Endothelial cell of umbilical vein (primary cell): ENCODE measurements around the gene FOXO1. TPM values are rescaled to one million over a fixed set of nuclear protein-coding genes. Genes with fewer than 3 reads are reported as not detected.

Source experiments
- BruUV-seq: library from RNA; stranded (reverse); fragments of 400-500 nt; replicated peaks from 2 replicates; lab custom pipeline; 2021; lab: Mats Ljungman, UMichigan
- CTCF ChIA-PET: fragments of 300-600, 350-600 bp; sonication (Branson Sonifier 250); formaldehyde crosslinking; loops from one replicate; lab custom pipeline; 2021; ENCODE audit warnings: antibody characterized with exemption, inconsistent platforms; lab: Charles Lee
- POLR2A ChIA-PET: fragments of 300-600, 350-600 bp; sonication (Branson Sonifier 250); formaldehyde crosslinking; loops from one replicate; lab custom pipeline; 2021; ENCODE audit warnings: antibody characterized with exemption, inconsistent platforms; lab: Charles Lee
- DNase-seq: peaks from one replicate; pipeline ENCODE4 v3.0.0-alpha.2; 2011; ENCODE audit warnings: low read depth, low spot score
- FAIRE-seq: peaks from 2 replicates; lab custom pipeline; 2011; peaks lifted over from hg19 to GRCh38; lab: Jason Lieb, UNC
- H2AFZ ChIP-seq: 2 replicates; pipeline ENCODE4 v1.6.0; 2012; ENCODE audit warnings: low read depth, low read length, control low read depth, inconsistent platforms
- H3K27ac ChIP-seq: 2 replicates; pipeline ENCODE4 v1.5.1; 2011; ENCODE audit warnings: low read depth, mild to moderate bottlenecking, control low read depth, low read length, moderate library complexity; ENCODE audit not compliant: insufficient read depth
- H3K27me3 ChIP-seq, 2 experiments: 2 replicates each; pipeline versions ENCODE4 v1.6.0 to v1.6.1; 2011; ENCODE audit warnings: low read length in 2 of 2, mixed read lengths in 1 of 2; ENCODE audit not compliant: control insufficient read depth in 2 of 2, insufficient read depth in 2 of 2
- H3K36me3 ChIP-seq, 2 experiments: 2 replicates in 1 of 2; 3 replicates in 1 of 2; pipeline ENCODE4 v1.5.1; 2011; ENCODE audit warnings: low read length in 2 of 2, mild to moderate bottlenecking in 1 of 2, moderate library complexity in 1 of 2; ENCODE audit not compliant: control insufficient read depth in 2 of 2, insufficient read depth in 2 of 2; ENCODE audit errors: extremely low read depth in 1 of 2
- H3K4me1 ChIP-seq: 3 replicates; pipeline ENCODE4 v1.5.1; 2011; ENCODE audit warnings: mild to moderate bottlenecking, low read length; ENCODE audit not compliant: control insufficient read depth, insufficient read depth; ENCODE audit errors: extremely low read depth
- H3K4me2 ChIP-seq: 2 replicates; pipeline ENCODE4 v1.6.1; 2011; ENCODE audit warnings: low read length, control low read depth, mixed read lengths; ENCODE audit not compliant: insufficient read depth
- H3K4me3 ChIP-seq, 3 experiments: fragments of 200-600 bp in 1 of 3; sonication (generic), shearing (Covaris generic) in 1 of 3; replicated peaks in 1 of 3; 2 replicates each; pipeline ENCODE4 v1.5.1; 2011 to 2016; ENCODE audit warnings: control low read depth in 3 of 3, low read length in 3 of 3, mild to moderate bottlenecking in 2 of 3, inconsistent platforms in 1 of 3, low read depth in 1 of 3, moderate library complexity in 1 of 3; ENCODE audit not compliant: insufficient read depth in 1 of 3
- H3K79me2 ChIP-seq: 2 replicates; pipeline ENCODE4 v1.6.0; 2012; ENCODE audit warnings: low read length, inconsistent platforms; ENCODE audit not compliant: control insufficient read depth, insufficient read depth
- H3K9ac ChIP-seq: replicated peaks from 2 replicates; pipeline ENCODE3; 2011; ENCODE audit warnings: low read length, control low read depth; ENCODE audit not compliant: insufficient read depth; ENCODE audit errors: extremely low read depth
- H3K9me1 ChIP-seq: replicated peaks from 3 replicates; pipeline ENCODE4 v1.6.0; 2011; ENCODE audit warnings: mild to moderate bottlenecking, low read length; ENCODE audit not compliant: control insufficient read depth, insufficient read depth; ENCODE audit errors: extremely low read depth
- H3K9me3 ChIP-seq: replicated peaks from 2 replicates; pipeline ENCODE4 v1.5.1; 2012; ENCODE audit warnings: low read length, inconsistent platforms; ENCODE audit not compliant: control insufficient read depth, insufficient read depth
- H4K20me1 ChIP-seq: replicated peaks from 2 replicates; pipeline ENCODE3; 2011; ENCODE audit warnings: mild to moderate bottlenecking, low read length; ENCODE audit not compliant: control insufficient read depth, insufficient read depth; ENCODE audit errors: extremely low read depth
- EZH2 ChIP-seq: IDR thresholded peaks from 2 replicates; pipeline ENCODE4 v1.6.1; 2012; ENCODE audit warnings: borderline replicate concordance, low read depth, mild to moderate bottlenecking, moderate library complexity, low read length, inconsistent platforms; ENCODE audit not compliant: severe bottlenecking
- FOS ChIP-seq: IDR thresholded peaks from 2 replicates; pipeline ENCODE4 v1.6.1; 2011; ENCODE audit warnings: mild to moderate bottlenecking, low read length, moderate library complexity, borderline replicate concordance; ENCODE audit not compliant: insufficient read depth
- GATA2 ChIP-seq: IDR thresholded peaks from 2 replicates; pipeline ENCODE4 v1.7.0; 2011; ENCODE audit warnings: low read depth, mild to moderate bottlenecking, moderate library complexity, mixed read lengths, low read length; ENCODE audit not compliant: insufficient read length, insufficient read depth
- JUN ChIP-seq: IDR thresholded peaks from 2 replicates; pipeline ENCODE4 v1.6.1; 2011; ENCODE audit warnings: borderline replicate concordance, low read depth; ENCODE audit not compliant: insufficient read length, insufficient read depth
- MYC ChIP-seq: IDR thresholded peaks from one replicate; pipeline ENCODE4 v1.6.1; 2011; ENCODE audit warnings: mild to moderate bottlenecking, low read depth, low read length
- POLR2A ChIP-seq: IDR thresholded peaks from 2 replicates; pipeline ENCODE4 v1.6.1; 2012; ENCODE audit warnings: low read depth, mild to moderate bottlenecking, control low read depth, low read length
- POLR2AphosphoS5 ChIP-seq: IDR thresholded peaks from 2 replicates; pipeline ENCODE4 v1.6.1; 2012; ENCODE audit warnings: low read depth, mild to moderate bottlenecking, control low read depth, low read length, moderate library complexity; ENCODE audit not compliant: insufficient read depth
- dilution Hi-C: fragments of 300-500 bp; cut with MboI; formaldehyde crosslinking; loops from one replicate; pipeline ENCODE4 v1.15.0; 2019; ENCODE audit warnings: low sequenced_read_pairs; ENCODE audit not compliant: extremely low pct_ligation_motif_present
- intact Hi-C: fragments of 100-400 bp; cut with micrococcal nuclease; formaldehyde crosslinking; loops from one replicate; pipeline ENCODE4 v1.10.0; 2022
- polyA plus RNA-seq, 4 experiments: library from polyadenylated mRNA; depleted of rRNA in 3 of 4; stranded (reverse) in 3 of 4; unstranded in 1 of 4; fragments of >200 nt; gene quantifications; 2 replicates each; pipeline versions ENCODE4 v1.2.1 to v1.2.3, GENCODE V29; 2011 to 2012; ENCODE audit warnings: missing spikeins in 1 of 4
- total RNA-seq: library from RNA; stranded (reverse); gene quantifications from 2 replicates; pipeline ENCODE4 v1.2.3, GENCODE V29; 2021
- TF ChIP-seq, protein P1 (sequence below), 2 donors: IDR thresholded peaks; 1 replicate in 1 of 2; 2 replicates in 1 of 2; pipeline ENCODE4 v1.5.1; 2011; ENCODE audit warnings: low read length in 2 of 2, mild to moderate bottlenecking in 2 of 2, moderate library complexity in 2 of 2, control low read depth in 1 of 2, inconsistent platforms in 1 of 2, low read depth in 1 of 2; ENCODE audit not compliant: insufficient read depth in 1 of 2; ENCODE audit errors: extremely low read depth in 1 of 2
- TF ChIP-seq, protein P2 (sequence below): IDR thresholded peaks from 2 replicates; pipeline ENCODE4 v1.6.1; 2011; ENCODE audit not compliant: insufficient read depth, insufficient read length

FOXO1 gene
- total and polyA plus RNA-seq, 2 donors (not counting 3 experiments of a cell fraction or from before 2014, with no cell fraction given): 44.7 to 48.5 TPM

DNA sequence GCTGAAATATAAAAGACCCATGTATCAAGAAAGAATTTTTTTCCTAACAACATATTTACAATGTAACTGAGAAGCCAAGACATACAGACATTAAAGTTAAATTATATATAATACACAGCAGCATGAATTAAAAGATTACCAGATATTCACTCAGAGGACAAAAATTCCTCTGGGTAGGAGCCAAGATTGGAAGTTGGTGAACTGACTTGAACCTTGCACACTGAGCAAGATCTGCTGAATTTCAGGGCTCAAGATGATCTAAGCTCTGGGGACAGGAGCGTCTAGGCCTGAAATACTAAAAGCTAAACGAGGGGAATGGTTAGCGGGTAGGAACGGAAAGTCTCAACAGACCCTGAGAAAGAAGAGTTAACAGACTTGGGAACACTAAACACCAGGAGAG, 8.5 kb downstream of the FOXO1 start:
- no peak overlapping the region for H3K4me2 ChIP-seq
- no peak overlapping the region for H3K27ac ChIP-seq
- H3K27me3 ChIP-seq: no peaks in the 10 kb centered on the region
- no peaks in the 10 kb centered on the region for H3K36me3 ChIP-seq
- H4K20me1 ChIP-seq: peaks cover 4% of the 10 kb centered on the region
- no peak for DNase-seq
- no TSS peak for BruUV-seq
- no peak overlapping the region for H2AFZ ChIP-seq
- peaks cover 96% of the 10 kb centered on the region for H3K79me2 ChIP-seq
- H3K9me1 ChIP-seq: no peaks in the 10 kb centered on the region
- ChIA-PET CTCF (no interaction called here), POLR2A (no interaction called here)
- no peak for FAIRE-seq
- H3K9ac ChIP-seq: no peak overlapping the region
- intact Hi-C loops: no loop called here
- no peak for TF ChIP-seq GATA2
- no peak for TF ChIP-seq FOS
- TF ChIP-seq, protein P1, sequence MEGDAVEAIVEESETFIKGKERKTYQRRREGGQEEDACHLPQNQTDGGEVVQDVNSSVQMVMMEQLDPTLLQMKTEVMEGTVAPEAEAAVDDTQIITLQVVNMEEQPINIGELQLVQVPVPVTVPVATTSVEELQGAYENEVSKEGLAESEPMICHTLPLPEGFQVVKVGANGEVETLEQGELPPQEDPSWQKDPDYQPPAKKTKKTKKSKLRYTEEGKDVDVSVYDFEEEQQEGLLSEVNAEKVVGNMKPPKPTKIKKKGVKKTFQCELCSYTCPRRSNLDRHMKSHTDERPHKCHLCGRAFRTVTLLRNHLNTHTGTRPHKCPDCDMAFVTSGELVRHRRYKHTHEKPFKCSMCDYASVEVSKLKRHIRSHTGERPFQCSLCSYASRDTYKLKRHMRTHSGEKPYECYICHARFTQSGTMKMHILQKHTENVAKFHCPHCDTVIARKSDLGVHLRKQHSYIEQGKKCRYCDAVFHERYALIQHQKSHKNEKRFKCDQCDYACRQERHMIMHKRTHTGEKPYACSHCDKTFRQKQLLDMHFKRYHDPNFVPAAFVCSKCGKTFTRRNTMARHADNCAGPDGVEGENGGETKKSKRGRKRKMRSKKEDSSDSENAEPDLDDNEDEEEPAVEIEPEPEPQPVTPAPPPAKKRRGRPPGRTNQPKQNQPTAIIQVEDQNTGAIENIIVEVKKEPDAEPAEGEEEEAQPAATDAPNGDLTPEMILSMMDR (IDR thresholded peaks at IDR 0.05; ENCODE audit: extremely low read depth in 1 of 2, insufficient read depth in 1 of 2, low read depth in 1 of 2, low read length in 2 of 2): no peak
- no peak for TF ChIP-seq POLR2AphosphoS5
- TF ChIP-seq EZH2: no peak
- TF ChIP-seq MYC: no peak
- TF ChIP-seq POLR2A: no peak
- no peak for TF ChIP-seq JUN
- TF ChIP-seq, protein P2, sequence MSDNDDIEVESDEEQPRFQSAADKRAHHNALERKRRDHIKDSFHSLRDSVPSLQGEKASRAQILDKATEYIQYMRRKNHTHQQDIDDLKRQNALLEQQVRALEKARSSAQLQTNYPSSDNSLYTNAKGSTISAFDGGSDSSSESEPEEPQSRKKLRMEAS: no peak
- peaks cover 17% of the 10 kb centered on the region for H3K4me1 ChIP-seq
- dilution Hi-C loops: no loop called here
- H3K9me3 ChIP-seq: no peaks in the 10 kb centered on the region
- H3K4me3 ChIP-seq: no peak overlapping the region
